Activated naive CD4-positive, alpha-beta T cell treated with anti-CD3 and anti-CD28 coated beads, Interleukin-2, amount 50 U/mL, for 24 hours (primary cell): ENCODE results near the gene TRMT112.
A peak's percentile ranks its signal among the peaks of the same experiment; 100 is the strongest.

Experiments
- H3K27ac Mint-ChIP-seq: one replicate; pipeline ENCODE4 v1.8.0; 2021; ENCODE audit warnings: mild to moderate bottlenecking, mixed read lengths
- H3K27me3 Mint-ChIP-seq: one replicate; pipeline ENCODE4 v1.8.0; 2021; ENCODE audit warnings: mixed read lengths
- H3K36me3 Mint-ChIP-seq: one replicate; pipeline ENCODE4 v1.8.0; 2021; ENCODE audit warnings: mixed read lengths
- H3K4me1 Mint-ChIP-seq: one replicate; pipeline ENCODE4 v1.8.0; 2021; ENCODE audit warnings: mixed read lengths
- H3K4me3 Mint-ChIP-seq: one replicate; pipeline ENCODE4 v1.8.0; 2021; ENCODE audit warnings: mild to moderate bottlenecking, mixed read lengths
- H3K9me3 Mint-ChIP-seq: one replicate; pipeline ENCODE4 v1.8.0; 2021; ENCODE audit warnings: mixed read lengths

TRMT112 gene

DNA sequence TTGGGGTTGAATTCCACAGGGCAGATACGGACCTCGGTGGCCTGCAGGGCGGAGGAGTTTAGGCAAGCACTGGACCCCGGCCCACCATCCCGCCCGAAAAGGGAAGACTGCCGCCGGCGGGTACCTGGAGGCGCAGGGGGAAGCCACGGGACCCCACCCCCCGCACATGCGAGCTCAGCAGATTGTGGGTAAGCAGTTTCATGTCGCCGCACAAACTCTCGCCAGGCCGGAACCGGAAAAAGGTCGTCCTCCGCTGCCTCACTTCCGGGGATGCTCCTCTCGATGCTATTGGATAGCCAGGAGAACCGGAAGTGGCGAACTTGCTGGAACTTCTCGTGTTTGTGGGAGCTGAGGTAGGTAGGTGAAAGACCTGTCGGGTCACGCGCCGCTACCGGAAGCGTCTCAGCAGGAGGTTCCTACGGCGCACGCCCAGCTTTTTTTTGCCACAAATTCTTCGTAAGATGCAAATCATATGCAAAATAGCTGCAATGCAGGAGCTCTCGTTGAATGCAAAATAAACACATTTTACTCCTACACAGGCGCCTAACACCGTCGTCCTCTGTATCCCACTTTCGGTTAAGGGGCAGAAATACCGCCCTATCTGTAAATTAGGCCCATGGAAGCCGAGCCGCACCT lies at the start of gene TRMT112:
Gene TRMT112, minus strand, starts transcription at position 235 of the 636 bp plus-strand sequence. Its CDS starts 33 bp downstream, at position 202.
- Mint-ChIP-seq H3K4me3 (peak within 1 kb of the TSS; percentile 95), H3K36me3 (peaks cover 9% of the 10 kb centered on the region), H3K27ac (peak within 1 kb of the TSS; percentile 99), H3K27me3 (no peaks in the 10 kb centered on the region), H3K9me3 (no peaks in the 10 kb centered on the region), H3K4me1 (peaks cover 32% of the 10 kb centered on the region)

DNA sequence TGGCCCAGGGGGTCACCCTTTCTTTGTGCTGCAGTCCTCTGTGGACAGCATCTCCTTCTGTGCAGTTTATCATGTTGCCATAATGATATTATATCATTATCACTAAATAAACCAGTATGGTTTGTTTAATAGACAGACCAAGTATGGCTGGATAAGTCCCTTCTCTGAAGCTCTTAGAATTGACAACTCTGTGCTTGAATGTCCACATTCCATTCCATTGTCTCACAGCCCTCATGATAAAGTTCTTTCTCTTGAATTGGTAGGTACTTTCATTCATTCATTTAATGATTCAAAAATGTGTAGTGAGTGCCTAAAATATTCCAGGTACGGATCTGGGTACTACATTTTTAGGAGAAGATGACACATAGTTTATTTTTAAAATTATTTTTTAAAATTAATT lies 49.4 kb upstream of the TRMT112 start:
- Mint-ChIP-seq H3K36me3 (peaks cover 9% of the 10 kb centered on the region), H3K27ac (no peak overlapping the region), H3K4me3 (no peak overlapping the region), H3K9me3 (no peaks in the 10 kb centered on the region), H3K27me3 (no peaks in the 10 kb centered on the region), H3K4me1 (no peaks in the 10 kb centered on the region)

DNA sequence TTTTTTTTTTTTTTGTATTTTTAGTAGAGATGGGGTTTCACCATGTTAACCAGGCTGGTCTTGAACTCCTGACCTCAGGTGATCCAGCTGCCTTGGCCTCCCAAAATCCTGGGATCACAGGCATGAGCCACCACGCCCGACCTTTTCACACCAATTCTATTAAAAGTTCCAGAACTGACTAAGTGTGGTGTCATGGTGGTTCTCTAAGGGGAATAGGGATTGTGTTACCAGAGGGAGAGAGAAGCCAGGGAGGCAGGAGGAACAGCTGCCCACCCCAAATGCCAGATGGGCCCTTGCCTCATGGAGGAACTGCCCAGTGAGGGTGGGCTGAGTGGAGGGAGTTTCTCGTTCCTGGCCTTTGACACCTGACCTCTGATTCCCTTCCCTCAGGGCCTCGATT lies 47.6 kb upstream of the TRMT112 start:
- peaks cover 13% of the 10 kb centered on the region for H3K4me1 Mint-ChIP-seq
- no peak overlapping the region for H3K27ac Mint-ChIP-seq
- H3K36me3 Mint-ChIP-seq: peaks cover 9% of the 10 kb centered on the region
- no peaks in the 10 kb centered on the region for H3K9me3 Mint-ChIP-seq
- H3K27me3 Mint-ChIP-seq: no peaks in the 10 kb centered on the region
- H3K4me3 Mint-ChIP-seq: no peak overlapping the region

DNA sequence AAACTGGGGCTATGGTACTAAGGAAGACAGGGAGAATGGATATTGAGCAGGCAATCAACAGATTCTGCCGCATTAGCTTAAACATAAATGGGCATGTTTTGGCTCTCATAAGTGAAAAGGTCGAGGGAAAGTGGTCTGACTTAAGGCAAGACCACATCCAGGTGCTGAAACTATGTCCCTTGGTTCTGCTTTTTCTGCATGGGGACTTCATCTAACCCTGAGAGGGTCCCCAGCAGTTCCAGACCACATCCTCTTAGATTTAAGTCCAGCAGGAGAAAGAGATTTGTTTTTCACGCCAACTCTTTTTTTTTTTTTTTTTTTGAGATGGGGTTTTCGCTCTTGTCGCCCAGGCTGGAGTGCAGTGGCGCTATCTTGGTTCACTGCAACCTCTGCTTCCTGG lies 47.1 kb upstream of the TRMT112 start:
- no peaks in the 10 kb centered on the region for H3K27me3 Mint-ChIP-seq
- H3K4me1 Mint-ChIP-seq: peaks cover 18% of the 10 kb centered on the region
- H3K9me3 Mint-ChIP-seq: no peaks in the 10 kb centered on the region
- H3K27ac Mint-ChIP-seq: no peak overlapping the region
- H3K4me3 Mint-ChIP-seq: no peak overlapping the region
- H3K36me3 Mint-ChIP-seq: peaks cover 9% of the 10 kb centered on the region

DNA sequence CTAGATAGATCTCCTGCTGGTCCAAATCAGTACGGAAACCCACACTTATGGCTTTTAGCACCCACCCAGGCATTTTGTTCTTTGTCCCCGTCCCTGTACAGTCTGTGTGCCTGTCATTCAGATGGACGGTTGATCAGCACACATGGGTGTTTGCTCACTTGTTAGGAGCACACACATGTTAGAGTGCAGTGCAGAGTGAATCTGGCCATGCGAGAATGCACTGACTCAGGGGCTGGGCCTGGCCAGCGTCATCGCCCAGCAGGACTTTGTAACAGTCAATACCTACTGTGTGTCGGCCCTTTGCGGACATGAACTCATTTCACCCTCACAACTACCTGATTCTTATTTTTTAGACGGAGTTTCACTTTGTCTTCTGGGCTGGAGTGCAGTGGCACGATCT lies 45.0 kb upstream of the TRMT112 start:
- Mint-ChIP-seq H3K27ac (no peak overlapping the region), H3K27me3 (no peaks in the 10 kb centered on the region), H3K9me3 (no peaks in the 10 kb centered on the region), H3K36me3 (peaks cover 9% of the 10 kb centered on the region), H3K4me3 (no peak overlapping the region), H3K4me1 (peaks cover 28% of the 10 kb centered on the region)

DNA sequence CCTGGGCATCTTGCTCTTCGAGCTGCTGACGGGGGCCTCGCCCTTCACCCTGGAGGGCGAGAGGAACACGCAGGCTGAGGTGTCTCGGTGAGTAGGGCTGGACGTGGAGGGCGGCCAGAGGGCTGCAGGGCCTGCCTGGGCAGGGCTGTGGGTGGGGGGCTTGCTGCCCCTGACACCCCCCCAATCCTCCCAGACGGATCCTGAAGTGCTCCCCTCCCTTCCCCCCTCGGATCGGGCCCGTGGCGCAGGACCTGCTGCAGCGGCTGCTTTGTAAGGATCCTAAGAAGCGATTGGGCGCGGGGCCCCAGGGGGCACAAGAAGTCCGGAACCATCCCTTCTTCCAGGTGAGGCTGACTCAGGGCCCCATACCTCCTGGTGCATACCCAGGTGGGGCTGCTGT lies 44.3 kb upstream of the TRMT112 start:
- H3K4me1 Mint-ChIP-seq: peaks cover 30% of the 10 kb centered on the region
- no peaks in the 10 kb centered on the region for H3K27me3 Mint-ChIP-seq
- H3K4me3 Mint-ChIP-seq: no peak overlapping the region
- no peaks in the 10 kb centered on the region for H3K9me3 Mint-ChIP-seq
- H3K27ac Mint-ChIP-seq: no peak overlapping the region
- peaks cover 7% of the 10 kb centered on the region for H3K36me3 Mint-ChIP-seq

DNA sequence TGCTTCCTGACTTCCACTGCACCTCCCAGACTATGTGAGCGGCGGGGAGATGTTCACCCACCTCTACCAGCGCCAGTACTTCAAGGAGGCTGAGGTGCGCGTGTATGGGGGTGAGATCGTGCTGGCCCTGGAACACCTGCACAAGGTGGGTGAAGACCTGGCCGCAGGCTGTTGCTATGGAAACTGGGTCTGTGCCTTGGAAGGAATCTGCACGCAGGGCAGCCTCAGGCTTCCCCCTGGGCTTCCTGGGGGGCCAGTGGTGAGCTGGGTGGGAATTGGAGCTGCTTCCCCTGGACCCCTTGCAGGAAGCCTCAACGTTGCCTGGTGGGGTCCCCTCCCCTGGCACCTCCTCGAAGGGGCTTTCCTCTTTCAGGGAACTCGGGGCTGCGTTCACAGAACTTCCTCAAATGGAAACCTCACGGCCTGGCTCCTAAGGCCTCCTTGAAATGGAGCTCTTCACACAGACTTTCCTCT lies 43.1 kb upstream of the TRMT112 start:
- Mint-ChIP-seq H3K9me3 (no peaks in the 10 kb centered on the region), H3K36me3 (peaks cover 4% of the 10 kb centered on the region), H3K4me1 (peaks cover 34% of the 10 kb centered on the region), H3K4me3 (peak overlapping the region; percentile 84), H3K27me3 (no peaks in the 10 kb centered on the region), H3K27ac (no peak overlapping the region)

DNA sequence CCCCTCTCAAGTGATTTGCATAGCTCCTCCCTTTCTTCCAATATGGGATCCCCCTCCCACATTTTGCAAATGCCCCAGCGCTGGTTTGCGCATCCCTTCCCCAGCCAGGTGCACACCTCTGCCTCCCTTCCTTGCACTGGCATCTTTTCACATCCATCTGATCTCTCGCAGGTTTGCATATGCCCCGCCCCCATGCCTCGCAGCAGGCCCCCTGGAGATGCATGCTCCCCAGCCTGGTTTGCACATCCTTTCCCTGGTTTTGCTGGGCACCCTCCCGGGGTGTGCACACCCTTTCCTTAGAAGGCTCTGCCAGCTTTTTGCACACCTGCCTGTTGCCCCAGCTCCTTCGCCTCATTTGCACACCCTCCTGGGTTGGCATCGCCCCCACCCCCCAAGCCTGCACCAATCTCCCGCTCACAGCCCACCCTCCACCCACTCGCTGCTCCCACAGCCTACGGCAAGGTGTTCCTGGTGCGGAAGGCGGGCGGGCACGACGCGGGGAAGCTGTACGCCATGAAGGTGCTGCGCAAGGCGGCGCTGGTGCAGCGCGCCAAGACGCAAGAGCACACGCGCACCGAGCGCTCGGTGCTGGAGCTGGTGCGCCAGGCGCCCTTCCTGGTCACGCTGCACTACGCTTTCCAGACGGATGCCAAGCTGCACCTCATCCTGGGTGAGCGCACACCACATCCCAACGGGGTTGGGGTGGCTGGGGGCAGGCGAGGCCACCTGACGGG lies 42.5 kb upstream of the TRMT112 start:
- H3K4me3 Mint-ChIP-seq: peak overlapping the region; percentile 84
- peaks cover 4% of the 10 kb centered on the region for H3K36me3 Mint-ChIP-seq
- H3K27me3 Mint-ChIP-seq: no peaks in the 10 kb centered on the region
- H3K4me1 Mint-ChIP-seq: peaks cover 34% of the 10 kb centered on the region
- peak overlapping the region; percentile 73 for H3K27ac Mint-ChIP-seq
- H3K9me3 Mint-ChIP-seq: no peaks in the 10 kb centered on the region

DNA sequence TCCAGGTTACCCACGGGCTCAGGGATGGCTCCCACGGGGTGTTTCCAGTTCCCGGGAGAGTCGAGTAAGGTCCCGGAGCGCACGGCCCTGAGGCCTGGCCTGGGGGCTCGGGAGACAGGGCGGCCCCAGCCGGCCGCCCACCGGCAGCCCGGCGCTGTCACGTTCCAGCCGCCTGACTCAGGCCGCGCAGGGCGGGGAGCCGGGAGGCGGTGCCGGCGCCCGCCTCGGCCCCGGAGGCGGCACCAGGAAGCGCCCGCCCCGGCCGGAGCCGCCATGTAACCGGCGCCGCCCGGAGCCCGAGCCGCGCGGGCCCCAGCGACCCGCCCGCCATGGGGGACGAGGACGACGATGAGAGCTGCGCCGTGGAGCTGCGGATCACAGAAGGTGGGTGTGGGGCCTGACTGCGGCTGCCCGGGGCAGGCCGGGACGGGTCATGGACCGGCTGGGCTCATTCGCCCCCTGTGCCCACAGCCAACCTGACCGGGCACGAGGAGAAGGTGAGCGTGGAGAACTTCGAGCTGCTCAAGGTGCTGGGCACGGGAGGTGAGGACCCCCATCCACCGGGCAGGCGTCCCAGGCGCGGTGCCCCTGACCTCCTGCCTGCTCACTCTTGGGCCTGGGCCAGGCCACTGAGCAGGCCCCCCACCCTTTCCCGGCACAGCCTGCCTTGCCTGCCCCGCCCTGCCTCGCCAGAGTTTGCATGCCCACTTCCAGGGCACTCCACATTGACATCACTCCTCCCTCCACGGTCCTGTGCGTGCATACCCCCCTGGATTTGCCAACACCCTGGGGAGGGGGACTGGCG lies 41.8 kb upstream of the TRMT112 start, which contains the start of gene RPS6KA4:
Gene RPS6KA4, plus strand, starts transcription at position 256 of the 805 bp plus-strand sequence. Its CDS starts 74 bp downstream, at position 330.
- peaks cover 34% of the 10 kb centered on the region for H3K4me1 Mint-ChIP-seq
- H3K9me3 Mint-ChIP-seq: no peaks in the 10 kb centered on the region
- H3K4me3 Mint-ChIP-seq: peak within 1 kb of the TSS; percentile 84
- peak within 1 kb of the TSS; percentile 73 for H3K27ac Mint-ChIP-seq
- peaks cover under 1% of the 10 kb centered on the region for H3K36me3 Mint-ChIP-seq
- H3K27me3 Mint-ChIP-seq: no peaks in the 10 kb centered on the region

DNA sequence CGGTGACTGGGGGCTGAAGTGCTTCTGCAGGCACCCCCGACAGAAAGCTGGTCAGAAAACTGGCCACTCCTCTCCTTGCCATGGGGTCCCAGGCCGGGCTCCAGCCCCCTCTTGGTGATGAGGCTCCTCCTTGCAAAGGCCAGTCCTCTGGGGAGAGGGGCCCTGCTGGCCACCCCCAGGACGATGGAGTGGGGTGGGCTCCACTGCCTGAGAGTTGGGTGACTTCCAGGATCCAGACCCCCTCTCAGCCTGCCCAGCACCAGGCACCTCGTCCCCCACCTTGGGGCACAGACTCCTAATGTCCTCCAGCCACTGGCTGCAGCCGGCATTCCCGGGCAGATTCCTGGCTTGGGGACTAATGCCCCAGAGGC lies 41.2 kb upstream of the TRMT112 start:
- H3K36me3 Mint-ChIP-seq: no peaks in the 10 kb centered on the region
- H3K27ac Mint-ChIP-seq: no peak overlapping the region
- peak overlapping the region; percentile 63 for H3K4me3 Mint-ChIP-seq
- H3K27me3 Mint-ChIP-seq: no peaks in the 10 kb centered on the region
- peaks cover 34% of the 10 kb centered on the region for H3K4me1 Mint-ChIP-seq
- H3K9me3 Mint-ChIP-seq: no peaks in the 10 kb centered on the region

DNA sequence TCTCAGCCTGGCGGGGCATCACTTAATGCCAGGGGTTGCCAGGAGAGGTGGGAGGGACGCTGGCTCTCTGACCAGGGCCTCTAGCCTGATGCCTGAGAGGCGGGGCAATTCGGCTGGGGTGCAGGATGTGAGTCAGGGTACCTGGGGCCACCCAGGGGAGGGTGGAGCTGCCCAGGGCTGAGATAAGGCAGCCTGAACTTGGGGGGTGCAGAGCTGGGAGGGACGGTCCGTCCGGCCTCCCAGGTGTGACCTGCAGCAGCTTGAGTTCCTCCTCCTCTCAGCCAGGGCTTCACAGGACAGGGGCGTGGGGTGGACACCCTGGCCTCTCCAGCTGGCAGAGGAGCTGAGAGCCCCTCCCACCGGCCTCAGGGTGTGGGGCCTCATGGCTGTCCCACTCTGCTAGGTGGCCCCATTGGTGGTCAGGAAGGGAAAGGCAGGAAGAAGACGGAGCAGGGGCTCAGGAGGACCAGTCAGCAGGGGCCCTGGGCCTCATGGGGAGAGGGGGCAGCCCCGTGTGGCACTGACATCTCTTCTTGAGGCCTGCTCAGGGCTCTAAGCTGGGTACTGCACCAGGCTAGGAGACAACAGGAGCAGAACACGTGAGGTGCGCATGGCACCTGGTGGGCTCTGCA lies 40.7 kb upstream of the TRMT112 start:
- H3K27me3 Mint-ChIP-seq: no peaks in the 10 kb centered on the region
- H3K4me1 Mint-ChIP-seq: peaks cover 34% of the 10 kb centered on the region
- no peaks in the 10 kb centered on the region for H3K36me3 Mint-ChIP-seq
- H3K27ac Mint-ChIP-seq: no peak overlapping the region
- H3K9me3 Mint-ChIP-seq: no peaks in the 10 kb centered on the region
- peak overlapping the region; percentile 63 for H3K4me3 Mint-ChIP-seq

DNA sequence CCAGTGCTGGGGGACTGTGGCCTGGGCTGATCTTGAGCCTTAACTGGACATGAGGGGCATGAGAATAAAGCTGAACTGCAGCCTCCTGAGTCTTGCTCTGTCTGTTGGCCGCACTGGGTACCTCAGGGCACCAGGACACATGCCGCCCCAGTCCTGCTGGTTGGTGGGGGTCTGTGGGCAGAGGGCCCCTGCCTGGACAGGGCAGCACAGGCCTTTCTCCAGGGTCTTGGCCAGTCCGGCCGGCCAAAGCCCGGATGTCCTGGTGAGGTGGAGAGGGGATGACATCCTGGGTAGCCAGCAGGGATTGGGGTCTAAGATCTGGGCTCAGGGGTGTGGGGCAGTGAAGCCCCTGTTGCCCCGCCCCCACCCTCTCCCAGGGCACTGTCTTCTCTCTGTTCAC lies 40.1 kb upstream of the TRMT112 start:
- H3K27ac Mint-ChIP-seq: no peak overlapping the region
- no peaks in the 10 kb centered on the region for H3K36me3 Mint-ChIP-seq
- no peaks in the 10 kb centered on the region for H3K9me3 Mint-ChIP-seq
- H3K4me3 Mint-ChIP-seq: no peak overlapping the region
- no peaks in the 10 kb centered on the region for H3K27me3 Mint-ChIP-seq
- peaks cover 34% of the 10 kb centered on the region for H3K4me1 Mint-ChIP-seq

DNA sequence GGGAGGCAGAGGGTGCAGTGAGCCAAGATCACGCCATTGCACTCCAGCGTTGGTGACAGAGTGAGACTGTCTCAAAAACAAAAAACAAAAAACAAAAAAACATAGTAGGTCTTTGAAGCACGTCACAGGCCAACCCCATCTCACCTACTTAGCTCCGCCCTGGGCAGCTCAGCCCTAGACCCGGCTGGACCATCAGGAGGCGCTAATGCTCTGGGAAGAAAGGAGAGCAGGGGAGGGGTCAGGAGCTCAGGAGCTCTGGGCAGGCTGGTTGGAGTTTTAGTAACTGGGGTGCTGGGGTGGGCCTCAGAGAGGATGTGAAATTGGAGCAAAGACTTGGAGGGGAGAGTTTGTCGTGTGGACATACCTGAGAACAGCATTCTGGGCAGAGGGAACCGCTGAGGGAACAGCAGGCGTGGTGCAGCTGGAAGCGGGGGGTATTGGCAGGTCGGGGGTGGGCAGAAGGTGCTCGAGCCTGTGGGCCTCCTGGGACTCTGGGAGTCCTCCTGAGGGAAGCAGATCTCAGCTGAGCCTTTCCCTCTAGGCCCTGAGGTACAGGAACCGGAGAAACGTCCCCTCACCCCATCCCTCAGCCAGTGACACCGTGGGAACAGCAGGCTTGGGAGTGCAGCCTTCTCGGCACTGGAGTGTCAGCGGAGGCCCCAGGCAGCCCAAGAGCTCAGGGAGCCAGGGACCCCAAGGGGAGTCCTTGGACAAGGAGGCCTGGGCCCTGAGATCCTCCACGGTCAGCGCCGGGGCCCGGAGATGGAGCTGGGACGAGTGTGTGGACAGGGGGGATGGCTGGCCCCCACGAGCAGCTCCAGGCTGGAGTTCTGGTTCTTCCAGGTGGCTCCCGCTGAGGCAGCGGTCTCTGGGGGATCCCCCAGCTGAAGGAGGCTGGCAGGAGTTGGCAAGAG lies 39.4 kb upstream of the TRMT112 start:
- Mint-ChIP-seq H3K9me3 (no peaks in the 10 kb centered on the region), H3K4me1 (peaks cover 34% of the 10 kb centered on the region), H3K27me3 (no peaks in the 10 kb centered on the region), H3K4me3 (peak overlapping the region; percentile 60), H3K36me3 (no peaks in the 10 kb centered on the region), H3K27ac (no peak overlapping the region)

DNA sequence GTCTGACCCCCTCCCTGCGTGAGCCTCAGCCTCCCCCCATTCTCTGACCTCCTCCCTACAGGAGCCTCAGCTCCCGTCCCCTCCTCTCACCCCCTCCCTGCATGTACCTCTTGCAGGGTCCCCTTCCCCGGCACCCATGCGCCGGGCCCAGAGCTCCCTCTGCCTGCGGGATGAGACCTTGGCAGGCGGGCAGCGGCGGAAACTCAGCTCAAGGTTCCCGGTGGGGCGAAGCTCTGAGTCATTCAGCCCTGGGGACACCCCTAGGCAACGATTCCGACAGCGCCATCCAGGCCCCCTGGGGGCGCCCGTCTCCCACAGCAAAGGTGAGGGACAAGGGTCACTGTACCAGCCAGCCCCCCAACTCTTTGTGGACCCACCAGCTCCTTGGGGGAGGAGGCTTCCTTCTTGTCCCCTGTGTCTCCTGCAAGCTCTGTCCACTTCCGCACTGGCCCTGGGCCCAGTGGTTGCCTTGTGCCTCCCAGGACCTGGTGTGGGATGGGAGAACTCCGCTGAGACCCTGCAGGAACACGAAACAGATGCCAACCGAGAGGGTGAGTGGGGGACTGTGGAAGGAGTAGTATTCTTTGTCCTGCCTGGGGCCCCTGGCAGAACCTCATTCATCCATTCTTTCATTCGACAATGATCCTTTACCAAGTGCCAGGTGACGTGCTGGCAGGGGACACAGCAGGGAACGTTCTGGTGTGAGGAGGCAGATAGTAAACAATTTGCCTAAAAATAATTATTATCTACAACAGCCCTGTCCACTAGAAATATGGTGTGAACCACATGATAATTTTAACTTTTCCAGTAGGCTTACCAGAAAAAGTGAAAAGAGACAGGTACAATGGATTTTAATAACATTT lies 38.0 kb upstream of the TRMT112 start:
- no peaks in the 10 kb centered on the region for H3K36me3 Mint-ChIP-seq
- H3K9me3 Mint-ChIP-seq: no peaks in the 10 kb centered on the region
- H3K4me3 Mint-ChIP-seq: no peak overlapping the region
- no peak overlapping the region for H3K27ac Mint-ChIP-seq
- peaks cover 24% of the 10 kb centered on the region for H3K4me1 Mint-ChIP-seq
- no peaks in the 10 kb centered on the region for H3K27me3 Mint-ChIP-seq
